Activated CD4-positive, alpha-beta memory T cell treated with anti-CD3 and anti-CD28 coated beads, Interleukin-2, amount 10 ng/mL, durations not matched to agents 7 days and 5 days (primary cell): Measurements from ENCODE around the gene HMOX2. TPM values are rescaled to one million over a fixed set of nuclear protein-coding genes. Genes with fewer than 3 reads are reported as not detected.

Experiments used
- CTCF ChIA-PET: fragments of 350-600 bp; sonication (Branson Sonifier 250); formaldehyde crosslinking; loops from one replicate; lab custom pipeline; 2021; ENCODE audit warnings: antibody characterized with exemption, inconsistent platforms; lab: Charles Lee
- POLR2A ChIA-PET: fragments of 350-600 bp; sonication (Branson Sonifier 250); formaldehyde crosslinking; loops from one replicate; lab custom pipeline; 2021; ENCODE audit warnings: antibody characterized with exemption; lab: Charles Lee
- DNase-seq: peaks from one replicate; pipeline ENCODE4 v3.0.0-alpha.2; 2020
- H3K27ac Mint-ChIP-seq: one replicate; pipeline ENCODE4 v1.8.0; 2021; ENCODE audit warnings: mild to moderate bottlenecking, mixed read lengths
- H3K27me3 Mint-ChIP-seq: one replicate; pipeline ENCODE4 v1.8.0; 2021; ENCODE audit warnings: mixed read lengths
- H3K36me3 Mint-ChIP-seq: one replicate; pipeline ENCODE4 v1.8.0; 2021; ENCODE audit warnings: low read depth, mixed read lengths
- H3K4me1 Mint-ChIP-seq: one replicate; pipeline ENCODE4 v1.8.0; 2021; ENCODE audit warnings: mixed read lengths
- H3K4me3 Mint-ChIP-seq: one replicate; pipeline ENCODE4 v1.8.0; 2021; ENCODE audit warnings: mild to moderate bottlenecking, mixed read lengths
- H3K9me3 Mint-ChIP-seq: one replicate; pipeline ENCODE4 v1.8.0; 2021; ENCODE audit warnings: mixed read lengths
- total RNA-seq, 2 experiments: library from RNA; stranded (reverse); gene quantifications; one replicate each; pipeline ENCODE4 v1.2.3, GENCODE V29; 2021

Gene HMOX2
- total RNA-seq, 2 experiments from 2014 or later = 77.4 to 83.4 TPM

GRCh38 chr16:4471869-4472268, 4.3 kb upstream of the HMOX2 start:
- peak overlapping the region; percentile 24 for H3K27ac Mint-ChIP-seq
- peaks cover 23% of the 10 kb centered on the region for H3K36me3 Mint-ChIP-seq
- H3K4me1 Mint-ChIP-seq = peaks cover 37% of the 10 kb centered on the region
- ChIA-PET POLR2A (interaction anchor here (0.6 to 9.1 kb wide), 2 partner anchors 56 to 603 kb away, joined by 3 to 85 read pairs; partner anchors contain the start of gene CORO7), CTCF (interaction anchor here (1.1 to 2.8 kb wide), 8 partner anchors 13 to 77 kb away, joined by 3 to 11 read pairs (median 4); no protein-coding TSS in a partner anchor)
- no peak for DNase-seq
- H3K4me3 Mint-ChIP-seq = no peak overlapping the region
- no peaks in the 10 kb centered on the region for H3K9me3 Mint-ChIP-seq
- no peaks in the 10 kb centered on the region for H3K27me3 Mint-ChIP-seq

GRCh38 chr16:4472880-4473279, 3.3 kb upstream of the HMOX2 start:
- POLR2A ChIA-PET = interaction anchor here (0.7 to 9.1 kb wide), 4 partner anchors 11 to 57 kb away, joined by 3 to 85 read pairs (median 15); partner anchors contain the start of gene CORO7

GRCh38 chr16:4474192-4474961, 1.8 kb upstream of the HMOX2 start, which contains the start of gene NMRAL1:
Gene NMRAL1, minus strand, starts transcription at chr16:4474625. Its CDS starts 493 bp downstream, at chr16:4474132.
- CTCF ChIA-PET = interaction anchor here (1.2 to 6.9 kb wide), 8 partner anchors 8 to 220 kb away, joined by 3 to 102 read pairs (median 4); partner anchors contain the start of genes CDIP1 and CORO7
- POLR2A ChIA-PET = interaction anchor here (1.0 to 9.1 kb wide), 10 partner anchors 8 to 72 kb away, joined by 3 to 154 read pairs (median 25); partner anchors contain the start of genes CDIP1 and CORO7
- Mint-ChIP-seq H3K9me3 (no peaks in the 10 kb centered on the region), H3K4me1 (peaks cover 45% of the 10 kb centered on the region), H3K27ac (peak within 1 kb of the TSS; percentile 83), H3K4me3 (peak within 1 kb of the TSS; percentile 77), H3K27me3 (no peaks in the 10 kb centered on the region), H3K36me3 (peaks cover 25% of the 10 kb centered on the region)
- DNase-seq = peak; percentile 93

More at GRCh38 chr16:4472880-4473279, 3.3 kb upstream of the HMOX2 start:
- Mint-ChIP-seq H3K4me1 (peaks cover 37% of the 10 kb centered on the region), H3K9me3 (no peaks in the 10 kb centered on the region), H3K27me3 (no peaks in the 10 kb centered on the region), H3K27ac (peak overlapping the region; percentile 17), H3K4me3 (peak overlapping the region; percentile 77), H3K36me3 (peaks cover 23% of the 10 kb centered on the region)
- CTCF ChIA-PET = interaction anchor here (0.7 to 2.8 kb wide), 3 partner anchors 33 to 76 kb away, joined by 3 to 11 read pairs (median 4); no protein-coding TSS in a partner anchor
- DNase-seq = no peak

GRCh38 chr16:4477966-4478365, 1.8 kb downstream of the HMOX2 start:
- ChIA-PET POLR2A (interaction anchor here (1.0 to 9.1 kb wide), 9 partner anchors 10 to 138 kb away, joined by 3 to 154 read pairs (median 27); partner anchors contain the start of genes CDIP1 and CORO7), CTCF (interaction anchor here (0.9 to 6.9 kb wide), 15 partner anchors 9 to 146 kb away, joined by 3 to 102 read pairs (median 4); partner anchors contain the start of gene MGRN1)
- peak overlapping the region; percentile 93 for H3K27ac Mint-ChIP-seq
- DNase-seq = no peak
- H3K9me3 Mint-ChIP-seq = no peaks in the 10 kb centered on the region
- peaks cover 55% of the 10 kb centered on the region for H3K4me1 Mint-ChIP-seq
- no peaks in the 10 kb centered on the region for H3K27me3 Mint-ChIP-seq
- peaks cover 33% of the 10 kb centered on the region for H3K36me3 Mint-ChIP-seq
- peak overlapping the region; percentile 91 for H3K4me3 Mint-ChIP-seq

GRCh38 chr16:4481526-4481925, 5.3 kb downstream of the HMOX2 start:
- H3K27me3 Mint-ChIP-seq = no peaks in the 10 kb centered on the region
- H3K27ac Mint-ChIP-seq = peak overlapping the region; percentile 60
- peaks cover 45% of the 10 kb centered on the region for H3K4me1 Mint-ChIP-seq
- H3K9me3 Mint-ChIP-seq = no peaks in the 10 kb centered on the region
- ChIA-PET POLR2A (interaction anchor here (0.5 kb wide), 1 partner anchor 11 kb away, joined by 5 read pairs; no protein-coding TSS in a partner anchor), CTCF (interaction anchor here (1.0 to 1.2 kb wide), 2 partner anchors 19 to 23 kb away, joined by 3 read pairs; no protein-coding TSS in a partner anchor)
- DNase-seq = no peak
- peaks cover 55% of the 10 kb centered on the region for H3K36me3 Mint-ChIP-seq
- H3K4me3 Mint-ChIP-seq = no peak overlapping the region

- ChIA-PET POLR2A (interaction anchor here (0.5 to 1.6 kb wide), 3 partner anchors 10 to 23 kb away, joined by 3 to 5 read pairs (median 5); no protein-coding TSS in a partner anchor), CTCF (interaction anchor here (1.0 to 1.2 kb wide), 2 partner anchors 19 to 23 kb away, joined by 3 read pairs; no protein-coding TSS in a partner anchor)
- Mint-ChIP-seq H3K4me3 (no peak overlapping the region), H3K9me3 (no peaks in the 10 kb centered on the region), H3K36me3 (peaks cover 55% of the 10 kb centered on the region), H3K4me1 (peaks cover 49% of the 10 kb centered on the region), H3K27me3 (no peaks in the 10 kb centered on the region), H3K27ac (peak overlapping the region; percentile 60)
- no peak for DNase-seq
These were observed 5.8 kb downstream of the HMOX2 start for GRCh38 chr16:4481963-4482362.

- H3K4me3 Mint-ChIP-seq = no peak overlapping the region
- H3K9me3 Mint-ChIP-seq = no peaks in the 10 kb centered on the region
- peaks cover 63% of the 10 kb centered on the region for H3K4me1 Mint-ChIP-seq
- ChIA-PET CTCF (interaction anchor here (2.7 to 2.8 kb wide), 2 partner anchors 9 to 20 kb away, joined by 35 to 43 read pairs; partner anchors contain the start of gene HMOX2), POLR2A (interaction anchor here (0.7 to 5.1 kb wide), 4 partner anchors 10 to 70 kb away, joined by 3 to 77 read pairs (median 26); partner anchors contain the start of genes CORO7, HMOX2 and NMRAL1)
- H3K27me3 Mint-ChIP-seq = no peaks in the 10 kb centered on the region
- no peak for DNase-seq
- peak overlapping the region; percentile 97 for H3K27ac Mint-ChIP-seq
- H3K36me3 Mint-ChIP-seq = peaks cover 69% of the 10 kb centered on the region
These were observed 10.1 kb downstream of the HMOX2 start for GRCh38 chr16:4486126-4486893.

- Mint-ChIP-seq H3K9me3 (no peaks in the 10 kb centered on the region), H3K4me1 (peaks cover 47% of the 10 kb centered on the region), H3K27ac (peak overlapping the region; percentile 97), H3K4me3 (peak overlapping the region; percentile 55), H3K36me3 (peaks cover 58% of the 10 kb centered on the region), H3K27me3 (no peaks in the 10 kb centered on the region)
- ChIA-PET POLR2A (interaction anchor here (1.0 to 5.1 kb wide), 4 partner anchors 11 to 22 kb away, joined by 4 to 77 read pairs (median 31); partner anchors contain the start of genes HMOX2 and NMRAL1), CTCF (interaction anchor here (0.7 to 2.8 kb wide), 10 partner anchors 11 to 1547 kb away, joined by 3 to 43 read pairs (median 4); partner anchors contain the start of genes ANKS3, DNAAF8 and HMOX2)
- DNase-seq = no peak
These were observed 11.8 kb downstream of the HMOX2 start for GRCh38 chr16:4487955-4488498.

- peak overlapping the region; percentile 97 for H3K27ac Mint-ChIP-seq
- H3K36me3 Mint-ChIP-seq = peaks cover 60% of the 10 kb centered on the region
- peak overlapping the region; percentile 55 for H3K4me3 Mint-ChIP-seq
- peaks cover 51% of the 10 kb centered on the region for H3K4me1 Mint-ChIP-seq
- CTCF ChIA-PET = interaction anchor here (0.8 to 2.8 kb wide), 8 partner anchors 11 to 60 kb away, joined by 3 to 43 read pairs (median 5); partner anchors contain the start of gene HMOX2
- POLR2A ChIA-PET = interaction anchor here (1.0 to 5.1 kb wide), 6 partner anchors 12 to 73 kb away, joined by 3 to 77 read pairs (median 16); partner anchors contain the start of genes HMOX2 and NMRAL1
- H3K9me3 Mint-ChIP-seq = no peaks in the 10 kb centered on the region
- peak; percentile 33 for DNase-seq
- no peaks in the 10 kb centered on the region for H3K27me3 Mint-ChIP-seq
These were observed 12.3 kb downstream of the HMOX2 start for GRCh38 chr16:4488499-4488967.

GRCh38 chr16:4489030-4489429, 12.8 kb downstream of the HMOX2 start:
- no peaks in the 10 kb centered on the region for H3K9me3 Mint-ChIP-seq
- no peaks in the 10 kb centered on the region for H3K27me3 Mint-ChIP-seq
- no peak for DNase-seq
- H3K4me3 Mint-ChIP-seq = no peak overlapping the region
- peaks cover 52% of the 10 kb centered on the region for H3K4me1 Mint-ChIP-seq
- ChIA-PET CTCF (interaction anchor here (1.2 to 2.1 kb wide), 4 partner anchors 13 to 135 kb away, joined by 3 to 19 read pairs (median 5); partner anchors contain the start of gene MGRN1), POLR2A (interaction anchor here (1.4 to 5.1 kb wide), 5 partner anchors 11 to 74 kb away, joined by 3 to 77 read pairs (median 14); partner anchors contain the start of genes CDIP1, HMOX2 and NMRAL1)
- H3K36me3 Mint-ChIP-seq = peaks cover 57% of the 10 kb centered on the region
- H3K27ac Mint-ChIP-seq = peak overlapping the region; percentile 97

GRCh38 chr16:4491898-4492297, 15.7 kb downstream of the HMOX2 start:
- Mint-ChIP-seq H3K27ac (no peak overlapping the region), H3K4me1 (peaks cover 55% of the 10 kb centered on the region), H3K4me3 (no peak overlapping the region), H3K27me3 (no peaks in the 10 kb centered on the region), H3K9me3 (no peaks in the 10 kb centered on the region), H3K36me3 (peaks cover 41% of the 10 kb centered on the region)
- ChIA-PET POLR2A (interaction anchor here (1.0 to 3.3 kb wide), 2 partner anchors 14 to 126 kb away, joined by 3 to 13 read pairs; no protein-coding TSS in a partner anchor), CTCF (interaction anchor here (1.2 kb wide), 1 partner anchor 9 kb away, joined by 3 read pairs; no protein-coding TSS in a partner anchor)
- DNase-seq = no peak
